Measurements from ENCODE around the gene PAEP. TPM values are rescaled to one million over a fixed set of nuclear protein-coding genes. Genes with fewer than 3 reads are reported as not detected.

Gene PAEP
- total RNA-seq, 1 experiment from 2014 or later: not detected

- ChIA-PET POLR2A (no interaction called here), CTCF (no interaction called here)
- Histone ChIP-seq H3K4me1 (ENCODE audit: control insufficient read depth, insufficient read depth, low read length) (no peaks in the 10 kb centered on the region), H3K9me3 (ENCODE audit: control insufficient read depth, insufficient read depth, low read depth, low read length) (no peaks in the 10 kb centered on the region), H3K27me3 (ENCODE audit: control insufficient read depth, insufficient read depth, low read length) (no peaks in the 10 kb centered on the region), H3K36me3 (ENCODE audit: control insufficient read depth, insufficient read depth, low read length) (no peaks in the 10 kb centered on the region), H3K27ac (ENCODE audit: low read length) (no peak overlapping the region), H3K4me3 (ENCODE audit: low read depth in 2 of 2, low read length in 2 of 2) (no peak overlapping the region)
- DNase-seq (ENCODE audit: low read depth, low spot score) (no peak), ATAC-seq (no peak)
- TF ChIP-seq CTCF (IDR thresholded peaks at IDR 0.05): no peak
- no peak for TF ChIP-seq SIN3A (IDR thresholded peaks at IDR 0.05; ENCODE audit: borderline replicate concordance, insufficient read depth, low read depth, low read length)
- no TSS peak for BruUV-seq (replicated peaks)
- in situ Hi-C loops (cut with HindIII; ENCODE audit: low pct_unique_long_range_greater_than_20kb, low sequenced_read_pairs) (no loop called here), intact Hi-C loops (cut with micrococcal nuclease; ENCODE audit: unreplicated experiment) (no loop called here)
Observed at GRCh38 chr9:135514342-135515082, 47.0 kb upstream of the PAEP start.

GRCh38 chr9:135515083-135515951 is 46.2 kb upstream of the PAEP start:
- H3K4me3 ChIP-seq (ENCODE audit: low read depth in 2 of 2, low read length in 2 of 2): no peak overlapping the region
- no peaks in the 10 kb centered on the region for H3K9me3 ChIP-seq (ENCODE audit: control insufficient read depth, insufficient read depth, low read depth, low read length)
- no peaks in the 10 kb centered on the region for H3K36me3 ChIP-seq (ENCODE audit: control insufficient read depth, insufficient read depth, low read length)
- no peaks in the 10 kb centered on the region for H3K27me3 ChIP-seq (ENCODE audit: control insufficient read depth, insufficient read depth, low read length)
- CTCF ChIA-PET: no interaction called here
- BruUV-seq (replicated peaks): no TSS peak
- no peaks in the 10 kb centered on the region for H3K4me1 ChIP-seq (ENCODE audit: control insufficient read depth, insufficient read depth, low read length)
- DNase-seq (ENCODE audit: low read depth, low spot score) (no peak), ATAC-seq (no peak)
- intact Hi-C loops (cut with micrococcal nuclease; ENCODE audit: unreplicated experiment): no loop called here
- POLR2A ChIA-PET: no interaction called here
- in situ Hi-C loops (cut with HindIII; ENCODE audit: low pct_unique_long_range_greater_than_20kb, low sequenced_read_pairs): no loop called here
- TF ChIP-seq TCF7L2 (IDR thresholded peaks at IDR 0.05; ENCODE audit: low read depth, low read length): no peak
- TF ChIP-seq CTCF (IDR thresholded peaks at IDR 0.05): no peak
- no peak for TF ChIP-seq SIN3A (IDR thresholded peaks at IDR 0.05; ENCODE audit: borderline replicate concordance, insufficient read depth, low read depth, low read length)
- no peak for TF ChIP-seq POLR2AphosphoS5 (IDR thresholded peaks at IDR 0.05; ENCODE audit: low read depth, low read length)
- no peak for TF ChIP-seq REST (IDR thresholded peaks at IDR 0.05; ENCODE audit: insufficient read depth in 1 of 2, low read depth in 2 of 2, low read length in 1 of 2)
- H3K27ac ChIP-seq (ENCODE audit: low read length): no peak overlapping the region

Measured in Panc1 (cell line).